ENCODE results near the gene DIAPH3.

DNA sequence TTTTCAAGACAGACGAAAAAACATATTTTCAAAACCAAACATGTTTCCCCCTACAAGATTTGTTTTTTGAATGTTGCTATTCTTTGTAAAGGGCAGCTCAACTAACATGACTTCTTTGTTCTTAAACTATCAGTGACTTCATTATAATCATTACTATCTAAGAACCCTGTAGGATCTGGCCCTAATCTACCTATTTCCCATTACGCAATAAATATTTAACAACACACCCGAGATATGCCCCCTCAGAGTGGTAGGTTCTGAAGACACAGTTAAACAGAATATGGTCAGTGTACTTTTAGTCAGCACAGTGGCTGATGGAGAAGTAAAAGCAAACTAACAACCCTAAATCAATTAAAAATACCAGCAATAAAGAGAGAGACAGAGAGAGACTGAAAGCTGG lies 186.9 kb downstream of the DIAPH3 start:
- TF ChIP-seq POLR2AphosphoS5 (IDR thresholded peaks at IDR 0.05; ENCODE audit: low read depth, low read length) (no peak), JUND (IDR thresholded peaks at IDR 0.05) (no peak), RAD21 (IDR thresholded peaks at IDR 0.05; ENCODE audit: low read length) (no peak), EP300 (IDR thresholded peaks at IDR 0.05; ENCODE audit: borderline replicate concordance in 1 of 2, low read depth in 1 of 2, low read length in 1 of 2) (no peak), SIN3A (IDR thresholded peaks at IDR 0.05; ENCODE audit: borderline replicate concordance, low read depth, low read length) (no peak), TEAD4 (IDR thresholded peaks at IDR 0.05; ENCODE audit: borderline replicate concordance, insufficient read depth) (no peak)
- TF ChIP-seq, protein P1, sequence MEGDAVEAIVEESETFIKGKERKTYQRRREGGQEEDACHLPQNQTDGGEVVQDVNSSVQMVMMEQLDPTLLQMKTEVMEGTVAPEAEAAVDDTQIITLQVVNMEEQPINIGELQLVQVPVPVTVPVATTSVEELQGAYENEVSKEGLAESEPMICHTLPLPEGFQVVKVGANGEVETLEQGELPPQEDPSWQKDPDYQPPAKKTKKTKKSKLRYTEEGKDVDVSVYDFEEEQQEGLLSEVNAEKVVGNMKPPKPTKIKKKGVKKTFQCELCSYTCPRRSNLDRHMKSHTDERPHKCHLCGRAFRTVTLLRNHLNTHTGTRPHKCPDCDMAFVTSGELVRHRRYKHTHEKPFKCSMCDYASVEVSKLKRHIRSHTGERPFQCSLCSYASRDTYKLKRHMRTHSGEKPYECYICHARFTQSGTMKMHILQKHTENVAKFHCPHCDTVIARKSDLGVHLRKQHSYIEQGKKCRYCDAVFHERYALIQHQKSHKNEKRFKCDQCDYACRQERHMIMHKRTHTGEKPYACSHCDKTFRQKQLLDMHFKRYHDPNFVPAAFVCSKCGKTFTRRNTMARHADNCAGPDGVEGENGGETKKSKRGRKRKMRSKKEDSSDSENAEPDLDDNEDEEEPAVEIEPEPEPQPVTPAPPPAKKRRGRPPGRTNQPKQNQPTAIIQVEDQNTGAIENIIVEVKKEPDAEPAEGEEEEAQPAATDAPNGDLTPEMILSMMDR (IDR thresholded peaks at IDR 0.05), result no peak
- TF ChIP-seq, protein P2, sequence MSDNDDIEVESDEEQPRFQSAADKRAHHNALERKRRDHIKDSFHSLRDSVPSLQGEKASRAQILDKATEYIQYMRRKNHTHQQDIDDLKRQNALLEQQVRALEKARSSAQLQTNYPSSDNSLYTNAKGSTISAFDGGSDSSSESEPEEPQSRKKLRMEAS (IDR thresholded peaks at IDR 0.05; ENCODE audit: low read depth), result no peak
- TF ChIP-seq, protein P3, sequence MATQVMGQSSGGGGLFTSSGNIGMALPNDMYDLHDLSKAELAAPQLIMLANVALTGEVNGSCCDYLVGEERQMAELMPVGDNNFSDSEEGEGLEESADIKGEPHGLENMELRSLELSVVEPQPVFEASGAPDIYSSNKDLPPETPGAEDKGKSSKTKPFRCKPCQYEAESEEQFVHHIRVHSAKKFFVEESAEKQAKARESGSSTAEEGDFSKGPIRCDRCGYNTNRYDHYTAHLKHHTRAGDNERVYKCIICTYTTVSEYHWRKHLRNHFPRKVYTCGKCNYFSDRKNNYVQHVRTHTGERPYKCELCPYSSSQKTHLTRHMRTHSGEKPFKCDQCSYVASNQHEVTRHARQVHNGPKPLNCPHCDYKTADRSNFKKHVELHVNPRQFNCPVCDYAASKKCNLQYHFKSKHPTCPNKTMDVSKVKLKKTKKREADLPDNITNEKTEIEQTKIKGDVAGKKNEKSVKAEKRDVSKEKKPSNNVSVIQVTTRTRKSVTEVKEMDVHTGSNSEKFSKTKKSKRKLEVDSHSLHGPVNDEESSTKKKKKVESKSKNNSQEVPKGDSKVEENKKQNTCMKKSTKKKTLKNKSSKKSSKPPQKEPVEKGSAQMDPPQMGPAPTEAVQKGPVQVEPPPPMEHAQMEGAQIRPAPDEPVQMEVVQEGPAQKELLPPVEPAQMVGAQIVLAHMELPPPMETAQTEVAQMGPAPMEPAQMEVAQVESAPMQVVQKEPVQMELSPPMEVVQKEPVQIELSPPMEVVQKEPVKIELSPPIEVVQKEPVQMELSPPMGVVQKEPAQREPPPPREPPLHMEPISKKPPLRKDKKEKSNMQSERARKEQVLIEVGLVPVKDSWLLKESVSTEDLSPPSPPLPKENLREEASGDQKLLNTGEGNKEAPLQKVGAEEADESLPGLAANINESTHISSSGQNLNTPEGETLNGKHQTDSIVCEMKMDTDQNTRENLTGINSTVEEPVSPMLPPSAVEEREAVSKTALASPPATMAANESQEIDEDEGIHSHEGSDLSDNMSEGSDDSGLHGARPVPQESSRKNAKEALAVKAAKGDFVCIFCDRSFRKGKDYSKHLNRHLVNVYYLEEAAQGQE (IDR thresholded peaks at IDR 0.05; ENCODE audit: low read depth, low read length), result no peak
- TF ChIP-seq, protein P4, sequence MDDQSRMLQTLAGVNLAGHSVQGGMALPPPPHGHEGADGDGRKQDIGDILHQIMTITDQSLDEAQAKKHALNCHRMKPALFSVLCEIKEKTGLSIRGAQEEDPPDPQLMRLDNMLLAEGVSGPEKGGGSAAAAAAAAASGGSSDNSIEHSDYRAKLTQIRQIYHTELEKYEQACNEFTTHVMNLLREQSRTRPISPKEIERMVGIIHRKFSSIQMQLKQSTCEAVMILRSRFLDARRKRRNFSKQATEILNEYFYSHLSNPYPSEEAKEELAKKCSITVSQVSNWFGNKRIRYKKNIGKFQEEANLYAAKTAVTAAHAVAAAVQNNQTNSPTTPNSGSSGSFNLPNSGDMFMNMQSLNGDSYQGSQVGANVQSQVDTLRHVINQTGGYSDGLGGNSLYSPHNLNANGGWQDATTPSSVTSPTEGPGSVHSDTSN (IDR thresholded peaks at IDR 0.05), result no peak

Data from SK-N-SH (cell line).